Stimulated activated CD8-positive, alpha-beta memory T cell treated with anti-CD3 and anti-CD28 coated beads, Interleukin-7, amount 100 ng/mL, for 24 hours (primary cell): Measurements from ENCODE around the gene PDPN.

Experiments used
- DNase-seq: peaks from one replicate; pipeline ENCODE4 v3.0.0-alpha.2; 2020; ENCODE audit warnings: low read depth

Gene PDPN

DNA sequence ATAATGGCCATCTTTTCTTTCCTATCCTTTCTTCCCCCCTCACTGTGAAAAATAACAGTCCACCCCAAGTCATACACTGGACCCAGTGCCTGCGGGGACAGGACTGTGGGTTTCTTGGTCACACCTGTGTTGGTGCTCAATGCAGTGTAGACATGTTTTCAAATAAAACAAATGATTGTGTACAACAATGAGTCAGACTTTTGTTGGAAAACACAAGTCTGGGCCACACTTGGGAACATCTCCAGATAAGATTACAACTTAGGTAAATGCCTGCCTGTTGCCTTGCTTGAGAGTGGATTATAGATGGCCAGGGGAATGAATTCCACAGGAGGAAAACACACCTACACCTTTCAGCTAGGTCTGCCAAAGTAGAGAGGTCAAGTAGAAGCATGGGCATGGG is 34.1 kb downstream of the PDPN start:
- no peak for DNase-seq

DNA sequence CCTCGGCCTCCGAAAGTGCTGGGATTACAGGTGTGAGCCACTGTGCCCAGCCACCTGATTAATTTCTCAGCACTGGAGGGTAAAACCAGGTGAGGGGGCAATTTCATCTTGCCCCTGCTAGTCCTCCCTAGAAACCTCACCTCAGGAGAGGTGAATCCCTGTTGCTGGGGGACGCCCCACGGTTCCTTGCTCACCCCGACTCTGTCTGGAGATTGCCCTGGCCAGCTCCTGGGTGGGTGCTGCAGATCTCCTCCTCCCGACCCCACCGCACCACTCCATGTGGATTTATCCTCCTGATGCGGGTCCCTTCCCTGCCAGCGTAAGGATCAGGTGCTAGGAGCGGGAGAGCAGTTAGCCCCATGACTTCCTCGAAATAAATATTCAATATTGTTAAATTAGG is 34.9 kb downstream of the PDPN start:
- DNase-seq: no peak

DNA sequence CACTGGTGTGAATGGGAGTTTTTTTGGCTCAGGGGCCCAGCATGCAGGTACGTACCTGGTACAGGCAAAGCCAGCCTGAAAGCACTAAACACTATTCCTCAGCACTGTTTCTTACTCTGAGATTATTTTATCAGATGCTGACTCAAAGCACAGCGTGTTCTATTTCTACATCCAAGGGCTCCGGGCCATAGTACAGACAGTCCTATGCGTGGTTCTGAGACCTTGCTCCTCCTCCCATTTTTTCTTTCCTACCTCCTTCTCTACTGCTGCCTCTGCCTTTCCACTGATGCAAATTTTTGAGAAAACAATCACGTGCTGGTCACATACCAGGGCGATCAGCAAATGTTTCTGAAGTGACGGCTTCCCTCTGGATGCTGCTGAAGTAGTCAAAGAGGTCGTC is 36.3 kb downstream of the PDPN start:
- DNase-seq: no peak

DNA sequence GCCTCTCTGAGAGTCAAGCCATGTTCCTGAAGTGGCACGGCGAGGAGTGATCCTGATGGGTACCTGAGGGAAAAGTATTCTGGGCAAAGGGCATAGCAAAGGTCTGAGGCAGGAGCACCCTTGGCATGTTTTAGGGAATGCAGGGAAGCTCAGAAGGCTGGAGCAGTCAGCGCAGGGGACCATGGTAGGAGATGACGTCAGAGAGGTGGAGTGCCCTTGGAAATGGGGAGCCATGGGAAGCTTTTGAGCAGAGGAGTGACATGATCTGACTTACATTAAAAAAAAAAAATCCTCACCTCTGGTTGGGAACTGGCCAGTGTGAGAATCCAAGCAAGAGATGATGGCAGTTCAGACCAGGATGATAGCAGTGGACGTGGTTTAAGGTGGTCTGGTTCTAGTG is 37.2 kb downstream of the PDPN start:
- DNase-seq: no peak

DNA sequence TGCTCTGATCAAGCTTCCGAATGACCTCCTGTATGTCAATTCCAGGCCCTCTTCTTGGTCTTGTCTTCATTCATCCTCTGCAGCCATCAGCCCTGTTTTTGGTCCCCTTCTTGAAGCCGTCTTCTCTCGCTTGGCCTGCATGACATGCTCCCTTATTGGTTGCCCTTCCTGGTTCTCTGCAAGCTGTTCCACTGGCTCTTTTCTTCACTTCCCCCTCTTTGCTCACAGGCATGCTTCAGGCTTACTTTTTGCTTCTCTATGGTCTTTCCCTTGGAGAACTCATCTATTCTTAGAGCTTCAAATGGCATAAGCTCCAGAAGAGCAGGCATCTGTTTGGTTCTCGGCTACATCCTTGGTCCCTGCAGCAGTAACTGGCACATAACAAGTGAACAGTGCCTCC is 38.8 kb downstream of the PDPN start:
- DNase-seq: no peak

DNA sequence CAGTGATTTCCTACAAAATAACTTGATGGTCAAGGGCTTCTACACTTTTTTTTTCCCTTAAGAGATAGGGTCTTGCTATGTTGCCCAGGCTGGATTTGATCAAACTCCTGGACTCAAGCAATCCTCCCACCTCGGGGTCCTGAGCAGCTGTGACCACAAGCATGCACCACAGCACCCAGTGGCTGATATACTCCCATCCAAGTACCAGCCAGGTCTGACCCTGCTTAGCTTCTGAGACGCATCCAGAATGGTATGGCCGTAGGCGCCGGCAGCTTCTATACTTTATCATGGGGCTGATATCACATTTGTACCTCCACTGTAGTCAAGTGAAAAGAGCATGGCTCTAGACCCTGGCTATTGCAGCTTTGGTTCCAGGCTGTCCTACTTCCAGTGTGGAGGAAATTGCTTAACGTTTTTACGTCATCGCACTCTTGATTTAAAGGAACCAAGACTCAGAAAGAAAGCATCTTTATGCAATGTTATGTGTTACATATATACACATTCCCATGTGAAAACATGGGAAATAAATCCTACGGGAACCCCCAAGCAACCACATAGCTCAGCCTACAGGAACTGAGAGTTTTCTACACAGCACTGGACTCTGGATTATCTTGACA is 39.5 kb downstream of the PDPN start:
- no peak for DNase-seq

DNA sequence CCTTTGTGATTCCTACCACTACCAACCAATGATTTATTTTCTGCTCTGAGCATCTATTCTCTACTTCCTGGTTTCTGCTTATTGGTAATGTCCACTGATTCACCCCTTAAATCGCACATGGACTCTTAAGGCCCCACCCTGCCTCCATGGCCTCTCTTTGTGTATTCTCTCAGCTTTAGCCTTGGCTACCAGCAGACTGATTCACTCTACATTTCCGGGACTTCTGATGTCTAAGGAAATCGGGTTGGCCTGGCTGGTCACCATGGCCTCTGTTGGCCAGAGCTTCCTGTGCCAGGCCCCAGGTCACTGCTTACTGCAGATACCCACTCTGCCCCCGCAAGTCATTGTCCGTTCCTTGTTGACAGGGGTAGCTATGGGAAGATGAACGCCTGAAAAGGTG is 40.9 kb downstream of the PDPN start:
- no peak for DNase-seq

DNA sequence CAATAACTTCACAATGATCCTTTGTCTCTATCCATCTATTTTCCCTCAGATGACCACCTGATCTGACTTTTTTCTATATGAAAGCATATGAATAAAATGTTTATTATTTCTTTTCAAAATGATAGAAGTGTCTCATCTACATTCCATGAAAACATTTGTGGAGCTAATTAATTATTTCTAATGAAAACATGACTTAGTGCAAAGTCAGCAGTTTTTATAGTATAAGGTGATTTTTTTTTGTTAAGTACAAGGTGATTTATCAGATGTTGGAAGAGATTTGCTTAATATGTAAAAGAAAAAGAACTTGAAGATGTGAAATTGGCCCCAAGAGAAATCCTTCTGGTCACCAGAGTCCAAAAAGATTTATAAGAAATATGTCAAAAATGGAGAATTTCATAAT is 43.5 kb downstream of the PDPN start:
- no peak for DNase-seq

DNA sequence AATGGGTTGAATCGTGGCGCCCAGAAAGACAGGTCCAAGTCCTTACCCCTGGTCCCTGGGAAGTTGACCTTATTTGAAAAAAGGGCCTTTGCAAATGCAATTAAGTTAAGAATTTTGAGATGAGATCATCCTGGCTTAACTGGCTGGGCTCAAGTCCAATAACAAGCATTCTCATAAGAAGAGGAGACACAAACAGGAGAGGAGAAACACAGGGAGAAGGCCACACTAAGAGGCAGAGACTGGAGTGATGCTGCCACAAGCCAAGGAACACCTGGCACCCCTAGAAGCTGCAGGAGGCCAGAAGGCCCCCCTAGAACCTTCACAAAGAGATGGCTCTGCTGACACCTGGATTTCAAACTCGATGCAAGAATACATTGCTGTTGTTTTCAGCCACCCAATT is 44.6 kb downstream of the PDPN start:
- no peak for DNase-seq

DNA sequence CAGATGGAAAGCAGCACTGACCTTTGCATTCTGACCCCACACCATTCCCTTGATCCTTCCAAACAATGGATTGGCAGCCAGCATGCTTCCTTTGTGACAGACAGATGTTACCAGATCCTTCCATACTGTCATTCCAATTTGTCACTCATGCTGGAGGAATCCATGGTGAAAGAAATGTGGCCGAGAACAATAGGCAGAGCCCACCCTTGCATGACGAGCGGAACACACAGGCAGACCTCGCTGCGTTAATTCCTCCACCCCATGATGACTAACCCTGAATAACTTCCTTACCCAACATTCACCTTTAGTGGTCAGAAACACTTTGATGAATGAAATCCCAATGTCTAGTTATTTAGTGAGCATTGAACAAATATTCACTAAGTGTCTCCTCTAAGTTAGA is 45.1 kb downstream of the PDPN start:
- DNase-seq: no peak

DNA sequence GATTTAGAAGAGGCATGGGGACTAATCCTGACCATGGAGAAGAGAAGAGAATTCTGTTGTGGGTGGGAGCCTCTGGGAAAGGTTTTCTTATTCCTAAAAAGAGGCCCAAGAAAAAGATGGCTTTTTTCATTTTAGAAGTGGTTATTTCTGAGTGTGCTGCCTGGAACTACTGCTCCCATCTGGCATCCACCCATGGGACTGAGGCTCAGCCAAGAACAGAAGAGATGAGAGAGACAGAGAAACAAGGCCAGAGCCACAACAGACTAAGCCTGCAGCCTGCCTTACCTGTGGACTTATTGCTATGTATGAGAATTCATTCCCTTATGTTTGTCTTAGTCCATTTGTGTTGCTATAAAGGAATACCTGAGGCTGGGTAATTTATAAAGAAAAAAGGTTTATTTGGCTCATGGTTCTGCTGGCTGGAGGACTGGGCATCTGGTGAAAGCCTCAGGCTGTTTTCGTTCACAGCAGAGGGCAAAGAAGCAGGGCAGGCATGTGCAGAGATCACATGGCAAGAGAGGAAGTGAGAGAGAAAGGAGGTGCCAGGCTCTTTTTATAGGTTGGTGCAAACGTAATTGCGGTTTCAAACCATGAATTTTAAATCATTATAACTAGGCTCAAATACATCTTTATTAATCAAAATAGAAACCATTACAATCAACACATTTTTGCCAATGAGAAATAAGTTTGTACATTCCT is 58.8 kb downstream of the PDPN start:
- DNase-seq: no peak

DNA sequence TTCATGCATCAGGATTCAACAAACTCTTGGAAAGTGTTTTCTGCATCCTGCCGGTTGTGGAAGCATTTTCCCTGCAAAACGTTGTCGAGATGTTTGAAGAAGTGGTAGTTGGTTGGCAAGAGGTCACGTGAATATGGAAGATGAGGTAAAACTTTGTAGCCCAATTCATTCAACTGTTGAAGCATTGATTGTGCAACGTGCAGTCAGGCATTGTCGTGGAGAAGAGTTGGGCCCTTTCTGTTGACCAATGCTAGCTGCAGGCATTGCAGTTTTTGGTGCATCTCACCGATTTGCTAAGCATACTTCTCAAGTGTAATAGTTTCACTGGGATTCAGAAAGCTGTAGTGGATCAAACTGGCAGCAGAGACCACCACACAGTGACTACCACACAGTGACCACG is 59.4 kb downstream of the PDPN start:
- DNase-seq: no peak

DNA sequence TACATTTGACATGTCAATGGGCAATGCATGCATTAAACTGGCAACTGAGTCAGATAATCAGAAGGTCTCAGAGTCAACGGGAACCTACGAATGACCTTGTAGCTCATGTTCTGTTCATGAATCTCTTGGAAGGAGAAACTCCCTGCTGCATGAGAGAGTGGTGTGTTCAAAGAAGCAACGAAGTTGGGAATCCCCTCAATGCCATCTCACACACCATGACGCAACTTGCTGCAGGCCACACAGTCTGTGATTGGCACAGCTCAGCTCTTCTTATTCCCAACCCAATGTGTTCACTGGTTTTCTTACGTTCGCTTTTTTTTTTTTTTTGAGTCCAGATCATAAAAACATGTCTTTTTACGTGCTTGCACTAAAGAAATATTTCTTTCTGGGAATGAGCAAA is 62.9 kb downstream of the PDPN start:
- DNase-seq: no peak

DNA sequence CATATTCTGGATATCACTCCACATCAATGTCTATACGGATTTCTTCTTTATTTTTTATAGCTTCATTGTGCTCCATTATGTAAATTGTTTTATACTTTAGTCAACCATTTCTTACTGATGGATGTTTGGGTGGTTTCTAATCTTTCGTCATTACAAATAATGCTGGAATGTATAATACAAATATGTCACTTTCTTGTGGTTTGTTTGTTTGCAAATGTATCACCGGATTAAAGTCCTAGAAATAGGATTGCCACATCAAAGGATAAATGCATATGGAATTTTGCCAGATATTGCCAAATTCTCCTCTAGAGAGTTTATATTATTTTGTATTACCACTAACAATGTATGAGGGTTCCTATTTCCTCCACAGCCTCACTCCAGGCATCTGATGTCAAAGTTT is 67.6 kb downstream of the PDPN start:
- DNase-seq: no peak

DNA sequence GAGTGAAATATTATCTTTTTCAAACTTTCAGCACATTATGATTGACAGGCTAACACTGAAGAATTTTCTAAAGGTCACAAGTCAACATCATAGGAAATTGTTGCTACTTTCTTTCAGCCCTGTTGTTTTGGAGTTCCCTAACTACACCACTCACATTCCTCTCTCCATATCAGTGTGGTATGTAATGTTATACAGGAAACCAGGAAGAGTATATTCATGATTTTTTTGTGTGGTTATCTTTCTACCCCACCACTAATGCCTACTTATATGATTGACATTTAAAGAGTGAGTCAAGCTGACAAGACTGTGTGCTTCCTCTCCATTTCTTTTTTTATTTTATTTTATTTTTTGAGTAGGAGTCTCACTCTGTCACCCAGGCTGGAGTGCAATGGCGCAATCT is 68.6 kb downstream of the PDPN start:
- DNase-seq: no peak

DNA sequence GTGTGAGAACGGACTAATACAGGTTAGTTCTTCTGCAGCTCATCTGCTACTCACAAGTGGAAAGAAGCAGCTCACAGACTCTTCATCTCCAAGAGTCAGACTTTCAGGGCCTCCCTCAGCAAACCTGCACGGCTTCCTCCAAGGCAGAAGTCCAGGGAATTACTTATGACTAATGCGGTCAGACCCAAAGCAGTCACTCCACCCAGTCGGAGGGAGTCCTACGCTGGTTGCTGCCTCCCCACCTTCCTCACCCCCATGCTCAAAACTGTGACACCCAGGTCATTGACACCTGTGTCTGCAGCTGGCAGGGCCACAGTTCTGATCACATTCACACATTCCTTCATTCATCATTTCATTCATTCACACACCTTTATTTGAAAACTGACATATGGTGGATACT is 77.9 kb downstream of the PDPN start:
- no peak for DNase-seq

DNA sequence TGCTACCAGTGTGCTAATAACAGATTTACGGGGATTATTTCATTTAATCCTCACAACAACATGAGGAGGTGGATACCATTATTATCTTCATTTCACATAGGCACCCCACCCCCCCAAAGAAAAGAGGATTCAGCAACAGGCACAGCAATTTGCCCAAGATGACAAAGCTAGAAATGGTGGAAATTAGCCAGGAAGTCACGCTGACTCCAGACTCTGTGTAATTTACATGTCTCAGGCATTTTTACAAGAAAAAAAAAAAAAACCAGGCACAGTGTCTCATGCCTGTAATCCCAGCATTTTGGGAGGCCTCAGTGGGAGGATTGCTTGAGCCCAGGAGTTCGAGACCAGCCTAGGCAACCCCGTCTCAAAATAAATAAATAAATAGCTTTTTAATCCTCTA is 78.9 kb downstream of the PDPN start:
- DNase-seq: no peak

DNA sequence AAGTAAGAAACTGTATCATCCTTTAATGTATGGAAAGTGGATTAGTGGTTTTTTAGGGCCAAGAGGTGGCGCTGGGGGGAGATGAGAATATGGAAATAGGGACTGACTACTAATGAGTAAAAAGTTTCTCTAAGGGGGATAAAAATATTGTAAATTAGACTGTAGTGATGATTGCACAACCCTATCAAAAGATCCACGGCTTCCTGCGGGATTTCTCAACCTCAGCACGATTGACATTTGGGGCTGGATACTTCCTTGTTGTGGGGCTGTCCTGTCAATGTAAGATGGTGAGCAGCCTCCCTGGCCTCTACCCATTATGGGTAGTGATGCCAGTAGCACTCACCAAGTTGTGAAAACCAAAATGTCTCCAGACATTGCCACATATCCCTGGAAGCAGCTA is 80.3 kb downstream of the PDPN start:
- no peak for DNase-seq

DNA sequence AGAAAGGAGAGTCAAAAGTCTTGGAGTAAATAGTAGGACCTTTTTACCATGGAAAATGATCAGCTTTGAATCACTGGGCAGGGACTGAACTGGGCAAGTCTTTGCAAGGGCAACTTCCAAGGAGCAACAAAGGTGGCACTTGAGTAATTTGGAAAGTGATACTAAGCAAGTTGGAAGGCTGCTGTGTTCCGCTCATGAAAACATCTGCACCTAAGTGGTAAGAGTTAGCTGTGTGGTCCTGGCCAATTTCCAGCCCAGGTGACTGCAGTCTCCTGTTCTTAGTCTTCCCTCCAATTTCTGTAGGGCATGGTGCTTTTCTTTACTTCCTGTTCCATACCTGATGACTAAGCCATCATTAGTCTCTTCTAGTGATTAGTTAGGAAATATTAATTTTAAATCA is 80.8 kb downstream of the PDPN start:
- no peak for DNase-seq

DNA sequence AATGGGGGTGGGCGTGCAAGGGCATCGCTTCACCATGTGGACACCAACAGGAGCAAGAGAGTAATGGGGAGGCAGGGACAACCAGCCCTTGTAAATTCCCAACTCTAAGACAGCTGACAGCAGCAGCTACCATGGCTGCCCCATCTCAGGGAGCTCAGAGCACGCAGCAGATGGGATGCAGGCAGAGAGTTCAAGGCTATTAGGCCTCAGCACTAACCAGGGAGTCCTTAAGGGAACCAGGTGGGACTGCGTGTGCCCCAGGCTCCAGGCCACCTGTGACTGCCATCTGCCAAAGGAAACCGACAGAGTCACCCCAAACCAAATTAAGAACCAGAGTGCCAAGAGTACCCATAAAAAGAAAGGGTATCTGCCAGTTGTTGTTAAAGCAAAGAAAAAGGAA is 82.7 kb downstream of the PDPN start:
- no peak for DNase-seq
